KMS-11 (cell line): ENCODE data around the gene YIPF6.

Experiments
- H2AFZ ChIP-seq: fragments of 200-600 bp; sonication (generic); 2 replicates; pipeline ENCODE4 v1.6.1; 2016; ENCODE audit warnings: antibody characterized with exemption, mixed run types, low read depth
- H3K27ac ChIP-seq: fragments of 200-600 bp; sonication (generic); 2 replicates; pipeline ENCODE4 v1.6.1; 2016; ENCODE audit warnings: mild to moderate bottlenecking, mixed run types
- H3K27me3 ChIP-seq: fragments of 200-600 bp; sonication (generic); 2 replicates; pipeline ENCODE4 v1.6.1; 2017; ENCODE audit warnings: mild to moderate bottlenecking, low read depth, mixed run types, moderate library complexity; ENCODE audit not compliant: insufficient read depth
- H3K36me3 ChIP-seq: fragments of 200-600 bp; sonication (generic); 2 replicates; pipeline ENCODE4 v1.6.1; 2017; ENCODE audit warnings: mild to moderate bottlenecking, mixed run types; ENCODE audit not compliant: insufficient read depth
- H3K4me1 ChIP-seq: fragments of 200-600 bp; sonication (generic); 2 replicates; pipeline ENCODE4 v1.6.1; 2016; ENCODE audit warnings: mild to moderate bottlenecking, low read depth, mixed run types; ENCODE audit not compliant: poor library complexity, severe bottlenecking
- H3K4me2 ChIP-seq: fragments of 200-600 bp; sonication (generic); 2 replicates; pipeline ENCODE4 v1.7.0; 2016; ENCODE audit warnings: mild to moderate bottlenecking, mixed run types
- H3K4me3 ChIP-seq: fragments of 200-600 bp; sonication (generic); IDR thresholded peaks from 2 replicates; pipeline ENCODE4 v1.6.1; 2017; ENCODE audit warnings: low read depth, low read length, mixed read lengths; ENCODE audit not compliant: insufficient read depth
- H3K79me2 ChIP-seq: fragments of 200-600 bp; sonication (generic); 2 replicates; pipeline ENCODE4 v1.6.1; 2016; ENCODE audit warnings: low read depth, mixed run types; ENCODE audit not compliant: insufficient read depth
- H3K9ac ChIP-seq: fragments of 200-600 bp; sonication (generic); 2 replicates; pipeline ENCODE4 v1.6.1; 2016; ENCODE audit warnings: mild to moderate bottlenecking, mixed run types
- H4K20me1 ChIP-seq: fragments of 200-600 bp; sonication (generic); 2 replicates; pipeline ENCODE4 v1.6.1; 2016; ENCODE audit warnings: mild to moderate bottlenecking, mixed run types; ENCODE audit not compliant: insufficient read depth
- TF ChIP-seq, protein P1 (sequence below): fragments of 200-600 bp; sonication (generic); conservative IDR thresholded peaks from 2 replicates; pipeline ENCODE4 v1.6.1; 2017; ENCODE audit warnings: low read depth, mild to moderate bottlenecking, antibody characterized with exemption, low read length, moderate library complexity, mixed read lengths

YIPF6 gene

DNA sequence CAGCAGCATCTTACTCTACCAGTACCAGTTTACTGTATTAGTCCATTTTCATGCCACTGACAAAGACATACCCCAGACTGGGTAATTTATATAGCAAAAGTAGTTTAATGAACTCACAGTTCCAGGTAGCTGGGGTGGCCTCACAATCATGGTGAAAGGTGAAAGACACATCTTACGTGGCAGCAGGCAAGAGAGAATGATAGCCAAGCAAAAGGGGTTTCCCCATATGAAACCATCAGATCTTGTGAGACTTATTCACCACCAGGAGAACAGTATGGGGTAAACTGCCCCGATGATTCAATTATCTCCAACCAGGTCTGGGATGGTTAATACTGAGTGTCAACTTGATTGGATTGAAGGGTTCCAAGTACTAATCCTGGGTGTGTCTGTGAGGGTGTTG is 69.3 kb downstream of the YIPF6 start:
- Histone ChIP-seq H3K4me1 (no peaks in the 10 kb centered on the region), H3K79me2 (no peaks in the 10 kb centered on the region), H3K4me3 (no peak overlapping the region), H4K20me1 (no peaks in the 10 kb centered on the region), H3K9ac (no peak overlapping the region), H3K27me3 (no peaks in the 10 kb centered on the region), H3K36me3 (no peaks in the 10 kb centered on the region), H3K4me2 (no peak overlapping the region), H3K27ac (no peak overlapping the region), H2AFZ (no peak overlapping the region)
- TF ChIP-seq, protein P1, sequence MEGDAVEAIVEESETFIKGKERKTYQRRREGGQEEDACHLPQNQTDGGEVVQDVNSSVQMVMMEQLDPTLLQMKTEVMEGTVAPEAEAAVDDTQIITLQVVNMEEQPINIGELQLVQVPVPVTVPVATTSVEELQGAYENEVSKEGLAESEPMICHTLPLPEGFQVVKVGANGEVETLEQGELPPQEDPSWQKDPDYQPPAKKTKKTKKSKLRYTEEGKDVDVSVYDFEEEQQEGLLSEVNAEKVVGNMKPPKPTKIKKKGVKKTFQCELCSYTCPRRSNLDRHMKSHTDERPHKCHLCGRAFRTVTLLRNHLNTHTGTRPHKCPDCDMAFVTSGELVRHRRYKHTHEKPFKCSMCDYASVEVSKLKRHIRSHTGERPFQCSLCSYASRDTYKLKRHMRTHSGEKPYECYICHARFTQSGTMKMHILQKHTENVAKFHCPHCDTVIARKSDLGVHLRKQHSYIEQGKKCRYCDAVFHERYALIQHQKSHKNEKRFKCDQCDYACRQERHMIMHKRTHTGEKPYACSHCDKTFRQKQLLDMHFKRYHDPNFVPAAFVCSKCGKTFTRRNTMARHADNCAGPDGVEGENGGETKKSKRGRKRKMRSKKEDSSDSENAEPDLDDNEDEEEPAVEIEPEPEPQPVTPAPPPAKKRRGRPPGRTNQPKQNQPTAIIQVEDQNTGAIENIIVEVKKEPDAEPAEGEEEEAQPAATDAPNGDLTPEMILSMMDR = no peak

DNA sequence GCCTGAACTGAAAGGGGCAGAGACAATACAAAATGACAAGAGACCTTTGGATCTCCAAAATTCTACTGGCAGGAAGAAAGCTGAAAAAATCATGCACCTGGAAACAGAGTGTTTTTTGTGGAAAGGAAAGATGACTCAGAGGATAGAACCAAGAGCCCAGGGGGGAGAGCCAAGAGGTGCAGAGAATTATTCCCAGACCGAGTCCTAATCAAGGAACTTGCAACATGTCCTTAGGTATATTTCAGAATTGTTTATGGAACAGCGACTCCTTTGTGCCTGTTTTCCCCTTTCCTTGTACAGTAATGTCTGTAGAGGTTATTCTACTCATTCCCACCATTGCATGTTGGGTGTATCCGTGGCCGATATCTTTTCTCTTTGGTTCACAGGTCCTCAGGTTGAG is 71.7 kb downstream of the YIPF6 start:
- no peak overlapping the region for H2AFZ ChIP-seq
- no peaks in the 10 kb centered on the region for H4K20me1 ChIP-seq
- no peak overlapping the region for H3K4me2 ChIP-seq
- H3K36me3 ChIP-seq = no peaks in the 10 kb centered on the region
- H3K4me1 ChIP-seq = no peaks in the 10 kb centered on the region
- TF ChIP-seq, protein P1 = no peak
- no peak overlapping the region for H3K4me3 ChIP-seq
- no peak overlapping the region for H3K27ac ChIP-seq
- H3K27me3 ChIP-seq = no peaks in the 10 kb centered on the region
- no peaks in the 10 kb centered on the region for H3K79me2 ChIP-seq
- no peak overlapping the region for H3K9ac ChIP-seq

DNA sequence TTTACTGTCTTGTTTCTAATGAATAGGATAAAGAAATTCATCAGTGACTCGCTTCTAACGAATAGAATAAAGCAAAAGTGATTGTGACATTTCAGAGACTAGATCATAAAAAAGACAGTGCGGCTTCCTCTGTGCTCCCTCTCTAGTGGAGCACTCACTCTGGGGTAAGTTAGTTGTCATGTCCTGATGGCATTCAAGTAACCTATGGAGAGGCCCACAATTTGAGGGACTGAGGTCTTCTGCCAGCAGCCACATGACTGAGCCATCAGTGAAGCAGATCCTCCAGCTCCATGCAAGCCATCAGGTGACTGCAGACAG is 72.4 kb downstream of the YIPF6 start:
- H3K27ac ChIP-seq = no peak overlapping the region
- no peak overlapping the region for H3K4me2 ChIP-seq
- no peak overlapping the region for H3K9ac ChIP-seq
- no peaks in the 10 kb centered on the region for H3K4me1 ChIP-seq
- TF ChIP-seq, protein P1 = no peak
- H2AFZ ChIP-seq = no peak overlapping the region
- H3K4me3 ChIP-seq = no peak overlapping the region
- H3K27me3 ChIP-seq = no peaks in the 10 kb centered on the region
- H3K79me2 ChIP-seq = no peaks in the 10 kb centered on the region
- H4K20me1 ChIP-seq = no peaks in the 10 kb centered on the region
- H3K36me3 ChIP-seq = no peaks in the 10 kb centered on the region

DNA sequence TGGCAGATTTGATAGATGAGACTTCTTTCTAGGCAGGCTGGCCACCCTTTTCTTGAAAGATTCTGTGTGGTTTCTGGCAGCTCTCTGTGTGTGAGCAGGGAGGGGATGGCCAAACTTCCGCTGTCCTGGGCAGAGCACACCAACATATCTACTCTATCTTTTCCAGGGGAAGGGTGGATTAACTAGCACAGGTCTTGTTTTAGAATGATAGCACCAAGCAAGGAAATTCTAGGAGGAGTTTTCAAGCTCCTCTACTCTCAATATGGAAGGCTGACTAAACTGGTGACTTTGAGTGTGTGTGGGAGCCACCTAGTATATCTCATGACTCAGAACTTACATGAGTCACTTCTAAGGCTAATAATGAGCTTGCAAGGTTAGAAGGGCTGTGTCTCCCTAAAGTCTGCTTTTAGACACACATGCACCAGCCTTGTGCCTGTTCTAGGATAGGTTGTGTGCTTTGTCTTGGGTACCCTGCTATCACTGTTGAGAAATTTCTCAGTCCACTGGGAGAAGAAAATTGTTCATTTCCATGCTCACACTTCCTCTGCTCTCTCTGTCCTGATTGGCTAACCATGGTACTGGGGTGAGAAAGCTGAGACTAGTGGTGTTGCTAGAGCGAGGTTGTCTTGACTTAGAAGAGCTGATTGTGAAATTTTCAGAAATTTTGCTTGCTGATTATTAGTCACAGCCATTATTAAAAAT is 72.9 kb downstream of the YIPF6 start:
- H3K9ac ChIP-seq = no peak overlapping the region
- H3K4me3 ChIP-seq = no peak overlapping the region
- no peaks in the 10 kb centered on the region for H4K20me1 ChIP-seq
- H3K79me2 ChIP-seq = no peaks in the 10 kb centered on the region
- H3K36me3 ChIP-seq = no peaks in the 10 kb centered on the region
- H3K4me1 ChIP-seq = no peaks in the 10 kb centered on the region
- no peak overlapping the region for H2AFZ ChIP-seq
- H3K27me3 ChIP-seq = no peaks in the 10 kb centered on the region
- H3K27ac ChIP-seq = no peak overlapping the region
- TF ChIP-seq, protein P1 = no peak
- no peak overlapping the region for H3K4me2 ChIP-seq
